GM06990 (cell line): Measurements from ENCODE around the gene LPCAT1.
"Not testable (repeated sequence)": the region's sequence is repeated elsewhere in the genome, so short reads cannot be mapped to it uniquely, and the experiment has no call there.

ENCODE experiments used
- DNase-seq: peaks from one replicate; pipeline ENCODE4 v3.0.0-alpha.2; 2011; ENCODE audit not compliant: insufficient read length; ENCODE audit errors: extremely low read depth
- H3K27me3 ChIP-seq: replicated peaks from 2 replicates; pipeline ENCODE4 v1.6.0; 2011; ENCODE audit warnings: low read length; ENCODE audit not compliant: control insufficient read depth, insufficient read depth
- H3K36me3 ChIP-seq: 2 replicates; pipeline ENCODE4 v1.5.1; 2011; ENCODE audit warnings: low read length; ENCODE audit not compliant: control insufficient read depth, insufficient read depth
- H3K4me3 ChIP-seq: replicated peaks from 2 replicates; pipeline ENCODE4 v1.5.1; 2011; ENCODE audit warnings: low read depth, mild to moderate bottlenecking, control low read depth, low read length
- CTCF ChIP-seq: IDR thresholded peaks from 2 replicates; pipeline ENCODE4 v1.5.1; 2011; ENCODE audit warnings: low read length, control low read depth, mild to moderate bottlenecking, inconsistent platforms; ENCODE audit not compliant: insufficient read depth, poor library complexity, severe bottlenecking

The LPCAT1 gene

GRCh38 chr5:1460054-1460682 is 63.6 kb downstream of the LPCAT1 start:
- Histone ChIP-seq H3K27me3 (no peaks in the 10 kb centered on the region), H3K4me3 (no peak overlapping the region), H3K36me3 (peaks cover 26% of the 10 kb centered on the region)
- TF ChIP-seq CTCF, result no peak
- no peak for DNase-seq

GRCh38 chr5:1459435-1459834 is 64.3 kb downstream of the LPCAT1 start:
- peaks cover 20% of the 10 kb centered on the region for H3K36me3 ChIP-seq
- H3K27me3 ChIP-seq, DNase-seq, H3K4me3 ChIP-seq: not testable (repeated sequence)

GRCh38 chr5:1456110-1456881 is 67.5 kb downstream of the LPCAT1 start:
- H3K4me3 ChIP-seq, H3K36me3 ChIP-seq: not testable (repeated sequence)

GRCh38 chr5:1453613-1454012 is 70.1 kb downstream of the LPCAT1 start:
- no peaks in the 10 kb centered on the region for H3K27me3 ChIP-seq
- no peaks in the 10 kb centered on the region for H3K36me3 ChIP-seq
- no peak overlapping the region for H3K4me3 ChIP-seq
- no peak for DNase-seq
- no peak for TF ChIP-seq CTCF

More at GRCh38 chr5:1456110-1456881, 67.5 kb downstream of the LPCAT1 start:
- H3K27me3 ChIP-seq, DNase-seq: not testable (repeated sequence)

- no peaks in the 10 kb centered on the region for H3K36me3 ChIP-seq
- TF ChIP-seq CTCF, result no peak
- no peak for DNase-seq
- H3K4me3 ChIP-seq, result no peak overlapping the region
- H3K27me3 ChIP-seq, result peaks cover 3% of the 10 kb centered on the region; the same call in 1 of the 2 replicates
These were observed 74.6 kb downstream of the LPCAT1 start for GRCh38 chr5:1449081-1449630.

GRCh38 chr5:1448511-1449011 is 75.2 kb downstream of the LPCAT1 start:
- Histone ChIP-seq H3K36me3 (no peaks in the 10 kb centered on the region), H3K27me3 (peaks cover 3% of the 10 kb centered on the region; the same call in 1 of the 2 replicates), H3K4me3 (no peak overlapping the region)
- TF ChIP-seq CTCF, result no peak
- DNase-seq, result no peak
